ENCODE measurements around the gene CHST5.
A peak's percentile ranks its signal among the peaks of the same experiment; 100 is the strongest.
"Not testable (repeated sequence)": the region's sequence is repeated elsewhere in the genome, so short reads cannot be mapped to it uniquely, and the experiment has no call there.

Gene CHST5

DNA sequence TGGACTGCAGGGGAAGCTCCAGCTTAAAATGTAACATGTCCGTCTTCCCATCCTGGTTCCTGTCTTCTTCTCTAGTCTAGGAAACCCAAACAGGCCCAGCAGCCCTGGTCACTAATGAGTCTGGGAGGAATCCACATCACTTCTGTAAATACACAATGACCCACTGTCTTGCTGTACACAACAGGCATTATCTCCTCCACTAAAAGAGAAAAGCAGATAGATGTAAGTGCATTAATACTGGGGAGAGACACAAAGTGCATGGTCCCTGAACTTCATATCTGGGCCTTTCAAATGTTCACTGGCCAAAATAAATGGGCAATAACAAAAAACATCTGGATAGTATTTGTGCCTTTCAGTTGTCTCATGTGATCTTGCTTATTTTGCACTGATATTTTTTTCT is 10.0 kb upstream of the CHST5 start:
- no CpG with 5 or more reads among the region's 1 CpG for WGBS
- not testable (repeated sequence) for H3K27me3 ChIP-seq (ENCODE audit: control insufficient read depth in 1 of 2, insufficient read depth in 1 of 2, low read length in 2 of 2); H3K79me1 ChIP-seq (replicated peaks; ENCODE audit: low read length, poor library complexity, severe bottlenecking); H2BK120ac ChIP-seq (ENCODE audit: low read depth, low read length); H3K9ac ChIP-seq (ENCODE audit: low read length); H3K4ac ChIP-seq (ENCODE audit: low read depth in 1 of 2, low read length in 2 of 2); H4K8ac ChIP-seq (ENCODE audit: low read length); H3K4me3 ChIP-seq (ENCODE audit: insufficient read depth in 1 of 2, low read depth in 1 of 2, low read length in 2 of 2); H2BK15ac ChIP-seq (ENCODE audit: low read depth, poor library complexity, severe bottlenecking); H3K14ac ChIP-seq (ENCODE audit: low read length in 2 of 2); H3K27ac ChIP-seq (ENCODE audit: low read length, poor library complexity, severe bottlenecking); H3K4me2 ChIP-seq (ENCODE audit: low read length, poor library complexity, severe bottlenecking); H3K18ac ChIP-seq (ENCODE audit: low read depth in 1 of 2, low read length in 2 of 2); H4K91ac ChIP-seq (ENCODE audit: low read length); H2BK5ac ChIP-seq (ENCODE audit: low read depth, low read length, poor library complexity, severe bottlenecking); DNase-seq; H3K9me3 ChIP-seq (ENCODE audit: control insufficient read depth, low read length); H2BK12ac ChIP-seq (ENCODE audit: low read length in 2 of 2); H2AFZ ChIP-seq (ENCODE audit: low read depth, low read length); H2AK5ac ChIP-seq (ENCODE audit: low read length, severe bottlenecking); H3K4me1 ChIP-seq (ENCODE audit: control insufficient read depth, insufficient read depth, low read depth, low read length); H3K23ac ChIP-seq (ENCODE audit: low read length in 2 of 2)
- H3K36me3 ChIP-seq (ENCODE audit: control insufficient read depth in 1 of 2, insufficient read depth in 2 of 2, low read depth in 1 of 2, low read length in 2 of 2), result peaks cover 0 to 16% of the 10 kb centered on the region in 2 experiments

DNA sequence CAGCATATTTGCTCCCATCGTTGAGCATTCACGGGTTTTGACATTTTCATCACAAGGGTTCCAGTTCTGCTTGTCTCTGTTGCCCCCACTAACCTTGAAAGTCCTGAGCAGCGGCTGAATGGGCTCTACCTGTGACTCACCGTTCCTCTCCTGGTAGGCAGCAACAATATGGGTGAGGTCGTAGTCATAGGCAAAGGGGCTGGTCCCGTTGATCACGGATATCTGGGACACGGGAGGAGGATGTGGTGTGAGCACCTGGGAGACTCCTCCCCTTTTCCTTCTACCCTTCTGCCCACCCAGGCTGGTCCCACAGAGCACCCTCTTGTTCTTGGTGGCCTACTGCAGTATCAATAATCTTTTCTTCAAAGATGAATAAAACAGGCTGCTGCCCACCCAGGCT is 6.6 kb upstream of the CHST5 start:
- H3K9me3 ChIP-seq (ENCODE audit: control insufficient read depth, low read length); H3K27ac ChIP-seq (ENCODE audit: low read length, poor library complexity, severe bottlenecking); H2BK120ac ChIP-seq (ENCODE audit: low read depth, low read length); H3K18ac ChIP-seq (ENCODE audit: low read depth in 1 of 2, low read length in 2 of 2); H3K4me1 ChIP-seq (ENCODE audit: control insufficient read depth, insufficient read depth, low read depth, low read length); H3K4me2 ChIP-seq (ENCODE audit: low read length, poor library complexity, severe bottlenecking); H4K91ac ChIP-seq (ENCODE audit: low read length); H2AK5ac ChIP-seq (ENCODE audit: low read length, severe bottlenecking); H3K4ac ChIP-seq (ENCODE audit: low read depth in 1 of 2, low read length in 2 of 2); H2AFZ ChIP-seq (ENCODE audit: low read depth, low read length); H3K4me3 ChIP-seq (ENCODE audit: insufficient read depth in 1 of 2, low read depth in 1 of 2, low read length in 2 of 2); H2BK5ac ChIP-seq (ENCODE audit: low read depth, low read length, poor library complexity, severe bottlenecking); H3K27me3 ChIP-seq (ENCODE audit: control insufficient read depth in 1 of 2, insufficient read depth in 1 of 2, low read length in 2 of 2); H2BK12ac ChIP-seq (ENCODE audit: low read length in 2 of 2); H2BK15ac ChIP-seq (ENCODE audit: low read depth, poor library complexity, severe bottlenecking); H4K8ac ChIP-seq (ENCODE audit: low read length); H3K23ac ChIP-seq (ENCODE audit: low read length in 2 of 2); DNase-seq; H3K79me1 ChIP-seq (replicated peaks; ENCODE audit: low read length, poor library complexity, severe bottlenecking); H3K14ac ChIP-seq (ENCODE audit: low read length in 2 of 2); H3K9ac ChIP-seq (ENCODE audit: low read length): not testable (repeated sequence)
- peaks cover 0 to 19% of the 10 kb centered on the region in 2 experiments for H3K36me3 ChIP-seq (ENCODE audit: control insufficient read depth in 1 of 2, insufficient read depth in 2 of 2, low read depth in 1 of 2, low read length in 2 of 2)
- WGBS, result 90% methylated on average over 8 of the region's 8 CpGs

DNA sequence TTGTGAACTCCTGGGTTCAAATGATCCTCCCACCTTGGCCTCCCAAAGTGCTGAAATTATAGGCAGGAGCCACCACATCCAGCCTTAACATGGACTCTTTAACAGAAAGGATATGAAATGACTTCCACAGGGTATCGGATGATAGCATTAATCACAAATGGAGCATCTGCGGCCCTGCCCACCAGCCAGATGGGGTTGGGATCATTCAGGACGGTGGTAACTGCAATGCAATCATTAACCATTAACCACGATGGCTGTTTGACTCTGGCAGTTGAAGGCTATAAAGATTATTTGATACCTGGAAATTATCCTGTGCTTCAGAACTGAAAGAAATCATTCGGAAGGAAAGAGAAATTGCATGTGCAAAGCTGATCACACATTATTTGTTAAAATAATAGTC is 5.3 kb upstream of the CHST5 start:
- no peak overlapping the region for H3K9ac ChIP-seq (ENCODE audit: low read length)
- no peak overlapping the region for H3K27ac ChIP-seq (ENCODE audit: low read length, poor library complexity, severe bottlenecking)
- H2BK12ac ChIP-seq (ENCODE audit: low read length in 2 of 2), result no peak overlapping the region
- H4K8ac ChIP-seq (ENCODE audit: low read length), result no peak overlapping the region
- no peak overlapping the region for H2BK5ac ChIP-seq (ENCODE audit: low read depth, low read length, poor library complexity, severe bottlenecking)
- peak overlapping the region in 1 of 2 experiments; percentile 64 for H3K23ac ChIP-seq (ENCODE audit: low read length in 2 of 2)
- H3K36me3 ChIP-seq (ENCODE audit: control insufficient read depth in 1 of 2, insufficient read depth in 2 of 2, low read depth in 1 of 2, low read length in 2 of 2), result peaks cover 0 to 19% of the 10 kb centered on the region in 2 experiments
- WGBS, result 93% methylated on average over 4 of the region's 5 CpGs
- DNase-seq, result no peak
- H2BK15ac ChIP-seq (ENCODE audit: low read depth, poor library complexity, severe bottlenecking), result no peak overlapping the region
- no peak overlapping the region for H3K18ac ChIP-seq (ENCODE audit: low read depth in 1 of 2, low read length in 2 of 2)
- H3K9me3 ChIP-seq (ENCODE audit: control insufficient read depth, low read length), result no peaks in the 10 kb centered on the region
- H2AFZ ChIP-seq (ENCODE audit: low read depth, low read length), result no peak overlapping the region
- H3K4me2 ChIP-seq (ENCODE audit: low read length, poor library complexity, severe bottlenecking), result no peak overlapping the region
- H3K4me3 ChIP-seq (ENCODE audit: insufficient read depth in 1 of 2, low read depth in 1 of 2, low read length in 2 of 2), result no peak overlapping the region
- no peak overlapping the region for H2AK5ac ChIP-seq (ENCODE audit: low read length, severe bottlenecking)
- no peak overlapping the region for H4K91ac ChIP-seq (ENCODE audit: low read length)
- H3K14ac ChIP-seq (ENCODE audit: low read length in 2 of 2), result no peak overlapping the region
- H2BK120ac ChIP-seq (ENCODE audit: low read depth, low read length), result no peak overlapping the region
- H3K4ac ChIP-seq (ENCODE audit: low read depth in 1 of 2, low read length in 2 of 2), result no peak overlapping the region
- H3K27me3 ChIP-seq (ENCODE audit: control insufficient read depth in 1 of 2, insufficient read depth in 1 of 2, low read length in 2 of 2), result no peaks in the 10 kb centered on the region
- H3K4me1 ChIP-seq (ENCODE audit: control insufficient read depth, insufficient read depth, low read depth, low read length), result no peaks in the 10 kb centered on the region
- H3K79me1 ChIP-seq (replicated peaks; ENCODE audit: low read length, poor library complexity, severe bottlenecking), result no peaks in the 10 kb centered on the region

GRCh38 chr16:75538882-75539565 is 3.1 kb upstream of the CHST5 start:
- H4K91ac ChIP-seq (ENCODE audit: low read length); H3K18ac ChIP-seq (ENCODE audit: low read depth in 1 of 2, low read length in 2 of 2); H3K14ac ChIP-seq (ENCODE audit: low read length in 2 of 2); H3K23ac ChIP-seq (ENCODE audit: low read length in 2 of 2); H2BK120ac ChIP-seq (ENCODE audit: low read depth, low read length); H2BK12ac ChIP-seq (ENCODE audit: low read length in 2 of 2); H3K27ac ChIP-seq (ENCODE audit: low read length, poor library complexity, severe bottlenecking); H4K8ac ChIP-seq (ENCODE audit: low read length); H2BK5ac ChIP-seq (ENCODE audit: low read depth, low read length, poor library complexity, severe bottlenecking); H3K4me3 ChIP-seq (ENCODE audit: insufficient read depth in 1 of 2, low read depth in 1 of 2, low read length in 2 of 2); H3K4me2 ChIP-seq (ENCODE audit: low read length, poor library complexity, severe bottlenecking); H3K4me1 ChIP-seq (ENCODE audit: control insufficient read depth, insufficient read depth, low read depth, low read length); H2AK5ac ChIP-seq (ENCODE audit: low read length, severe bottlenecking); H3K36me3 ChIP-seq (ENCODE audit: control insufficient read depth in 1 of 2, insufficient read depth in 2 of 2, low read depth in 1 of 2, low read length in 2 of 2); H3K9ac ChIP-seq (ENCODE audit: low read length); H2BK15ac ChIP-seq (ENCODE audit: low read depth, poor library complexity, severe bottlenecking); H3K9me3 ChIP-seq (ENCODE audit: control insufficient read depth, low read length); H3K27me3 ChIP-seq (ENCODE audit: control insufficient read depth in 1 of 2, insufficient read depth in 1 of 2, low read length in 2 of 2); H2AFZ ChIP-seq (ENCODE audit: low read depth, low read length); H3K79me1 ChIP-seq (replicated peaks; ENCODE audit: low read length, poor library complexity, severe bottlenecking); H3K4ac ChIP-seq (ENCODE audit: low read depth in 1 of 2, low read length in 2 of 2); DNase-seq: not testable (repeated sequence)
- WGBS, result 97% methylated on average over 5 of the region's 10 CpGs

All from mesenchymal stem cell (in vitro differentiated cells and primary cell).